Tongue (tissue), 2 donors: Measurements from ENCODE around the gene KCNH2. TPM values are rescaled to one million over a fixed set of nuclear protein-coding genes. Genes with fewer than 3 reads are reported as not detected.
"Not testable (repeated sequence)": the region's sequence is repeated elsewhere in the genome, so short reads cannot be mapped to it uniquely, and the experiment has no call there.

ENCODE experiments used
- DNase-seq: peaks from one replicate; pipeline ENCODE4 v3.0.0-alpha.2; 2015
- total RNA-seq: library from RNA; depleted of rRNA; stranded (reverse); fragments of >200 nt; gene quantifications from one replicate; pipeline ENCODE4 v1.2.3, GENCODE V29; 2014

KCNH2 gene
- 16.5 TPM for total RNA-seq

- peak; percentile 91 for DNase-seq
Observed at GRCh38 chr7:150978126-150978789, at the start of gene KCNH2. TSS of gene KCNH2 (minus strand) at chr7:150978321. CDS start at chr7:150977913, 408 bp downstream.

- DNase-seq = not testable (repeated sequence)
Observed at GRCh38 chr7:151027728-151028130, 49.6 kb upstream of the KCNH2 start.

GRCh38 chr7:151026771-151027727, 48.9 kb upstream of the KCNH2 start:
- not testable (repeated sequence) for DNase-seq

- no peak for DNase-seq
Observed at GRCh38 chr7:151025924-151026671, 48.0 kb upstream of the KCNH2 start.

- DNase-seq = no peak
Observed at GRCh38 chr7:151024435-151025056, 46.4 kb upstream of the KCNH2 start, which contains the start of gene ATG9B. TSS of gene ATG9B (minus strand) at chr7:151024494. CDS start at chr7:151024423, 71 bp downstream.

- no peak for DNase-seq
Observed at GRCh38 chr7:151023232-151023631, 45.1 kb upstream of the KCNH2 start.

- DNase-seq = no peak
Observed at GRCh38 chr7:151020231-151020630, 42.1 kb upstream of the KCNH2 start.

GRCh38 chr7:151019130-151019447, 41.0 kb upstream of the KCNH2 start:
- no peak for DNase-seq

GRCh38 chr7:151018421-151019129, 40.5 kb upstream of the KCNH2 start:
- peak; percentile 75 for DNase-seq

- DNase-seq = peak; percentile 79
Observed at GRCh38 chr7:151017953-151018420, 39.9 kb upstream of the KCNH2 start.

GRCh38 chr7:151017370-151017952, 39.3 kb upstream of the KCNH2 start:
- no peak for DNase-seq

- DNase-seq = no peak
Observed at GRCh38 chr7:151016942-151017341, 38.8 kb upstream of the KCNH2 start.

- no peak for DNase-seq
Observed at GRCh38 chr7:151016505-151016904, 38.4 kb upstream of the KCNH2 start.

GRCh38 chr7:151015967-151016366, 37.8 kb upstream of the KCNH2 start:
- no peak for DNase-seq

- DNase-seq = peak; percentile 59
Observed at GRCh38 chr7:151014950-151015349, 36.8 kb upstream of the KCNH2 start.

GRCh38 chr7:151013733-151014497, 35.8 kb upstream of the KCNH2 start:
- DNase-seq = peak; percentile 90

- DNase-seq = no peak
Observed at GRCh38 chr7:151013356-151013732, 35.2 kb upstream of the KCNH2 start.

- peak; percentile 72 for DNase-seq
Observed at GRCh38 chr7:151012911-151013347, 34.8 kb upstream of the KCNH2 start.

- no peak for DNase-seq
Observed at GRCh38 chr7:151012031-151012692, 34.0 kb upstream of the KCNH2 start.
